ENCODE data around the gene POLR3H.
"Not testable (repeated sequence)": the region's sequence is repeated elsewhere in the genome, so short reads cannot be mapped to it uniquely, and the experiment has no call there.

The POLR3H gene

GRCh38 chr22:41564563-41564962 lies 20.3 kb upstream of the POLR3H start:
- no peak for DNase-seq (ENCODE audit: low read depth)

- no peak for DNase-seq (ENCODE audit: low read depth)
Measured at GRCh38 chr22:41563051-41563711, 18.9 kb upstream of the POLR3H start.

- no peak for DNase-seq (ENCODE audit: low read depth)
Measured at GRCh38 chr22:41562461-41562860, 18.2 kb upstream of the POLR3H start.

GRCh38 chr22:41561788-41562187 lies 17.5 kb upstream of the POLR3H start:
- DNase-seq (ENCODE audit: low read depth) = no peak

- DNase-seq (ENCODE audit: low read depth) = no peak
Measured at GRCh38 chr22:41561335-41561734, 17.1 kb upstream of the POLR3H start.

GRCh38 chr22:41560095-41560471 lies 15.8 kb upstream of the POLR3H start:
- DNase-seq (ENCODE audit: low read depth) = no peak

- not testable (repeated sequence) for DNase-seq (ENCODE audit: low read depth)
Measured at GRCh38 chr22:41558241-41558630, 14.0 kb upstream of the POLR3H start.

- peak; percentile 80 for DNase-seq (ENCODE audit: low read depth)
Measured at GRCh38 chr22:41557401-41558240, 13.4 kb upstream of the POLR3H start.

- no peak for DNase-seq (ENCODE audit: low read depth)
Measured at GRCh38 chr22:41556561-41556960, 12.3 kb upstream of the POLR3H start.

GRCh38 chr22:41555325-41555982 lies 11.2 kb upstream of the POLR3H start:
- DNase-seq (ENCODE audit: low read depth) = no peak

- no peak for DNase-seq (ENCODE audit: low read depth)
Measured at GRCh38 chr22:41551877-41552582, 7.8 kb upstream of the POLR3H start.

- DNase-seq (ENCODE audit: low read depth) = no peak
Measured at GRCh38 chr22:41550952-41551491, 6.8 kb upstream of the POLR3H start.

- no peak for DNase-seq (ENCODE audit: low read depth)
Measured at GRCh38 chr22:41548830-41549211, 4.6 kb upstream of the POLR3H start.

- DNase-seq (ENCODE audit: low read depth) = no peak
Measured at GRCh38 chr22:41544671-41545476, 604 bp upstream of the POLR3H start.

- DNase-seq (ENCODE audit: low read depth) = no peak
Measured at GRCh38 chr22:41542224-41542623, 2.0 kb downstream of the POLR3H start.

GRCh38 chr22:41541484-41541883 lies 2.8 kb downstream of the POLR3H start:
- DNase-seq (ENCODE audit: low read depth) = no peak

GRCh38 chr22:41540365-41540764 lies 3.9 kb downstream of the POLR3H start:
- DNase-seq (ENCODE audit: low read depth) = no peak

- DNase-seq (ENCODE audit: low read depth) = no peak
Measured at GRCh38 chr22:41540006-41540315, 4.3 kb downstream of the POLR3H start.

GRCh38 chr22:41539146-41540005 lies 4.9 kb downstream of the POLR3H start:
- DNase-seq (ENCODE audit: low read depth) = no peak

- DNase-seq (ENCODE audit: low read depth) = no peak
Measured at GRCh38 chr22:41538583-41538982, 5.7 kb downstream of the POLR3H start.

GRCh38 chr22:41537203-41537602 lies 7.1 kb downstream of the POLR3H start:
- no peak for DNase-seq (ENCODE audit: low read depth)

Measured in fibroblast of the conjunctiva (primary cell).